Measurements from ENCODE around the gene FHIT.

Gene FHIT

GRCh38 chr3:60246361-60246760 is 1004.9 kb downstream of the FHIT start:
- DNase-seq = no peak

- no peak for DNase-seq
These were observed 1007.8 kb downstream of the FHIT start for GRCh38 chr3:60243456-60243855.

DNA sequence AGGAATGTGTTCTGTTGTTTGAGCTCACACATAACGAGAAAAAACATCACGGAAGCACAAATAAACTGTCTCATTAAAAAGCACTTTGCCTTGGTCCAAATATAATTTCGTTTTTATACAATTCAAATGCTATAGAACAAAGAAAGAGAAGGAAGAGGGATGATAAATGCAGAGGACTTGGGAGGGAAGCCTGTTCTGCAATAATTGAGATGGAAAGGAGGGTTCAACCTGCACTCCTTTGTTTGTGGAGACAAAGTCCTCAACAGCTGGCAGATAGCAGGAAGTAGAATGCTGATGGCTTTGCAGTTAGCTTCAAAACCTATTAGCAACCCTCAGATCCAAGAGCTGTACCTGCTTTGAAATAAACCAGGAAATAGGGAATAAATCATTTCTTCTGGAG is 1010.8 kb downstream of the FHIT start:
- no peak for DNase-seq

- no peak for DNase-seq
These were observed 1012.7 kb downstream of the FHIT start for GRCh38 chr3:60238550-60238949.

GRCh38 chr3:60229502-60229901 is 1021.8 kb downstream of the FHIT start:
- no peak for DNase-seq

DNA sequence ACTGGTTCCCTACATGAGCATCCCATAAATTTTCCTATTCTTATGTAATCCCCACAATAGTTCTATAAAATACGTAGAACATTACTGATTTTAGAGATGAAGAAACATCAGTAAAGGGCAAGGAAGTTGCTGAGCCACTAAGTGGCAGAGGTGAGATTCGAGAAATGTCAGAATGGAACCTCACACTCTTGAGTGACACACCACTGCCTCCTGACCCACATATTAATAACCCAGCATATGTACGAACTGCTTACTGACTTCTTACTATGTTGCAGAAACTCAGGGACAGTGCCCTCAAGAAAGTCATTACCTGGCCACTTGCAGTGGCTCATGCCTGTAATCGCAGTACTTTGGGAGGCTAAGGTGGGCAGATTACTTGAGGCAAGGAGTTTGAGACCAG is 1022.4 kb downstream of the FHIT start:
- no peak for DNase-seq

GRCh38 chr3:60226912-60227311 is 1024.3 kb downstream of the FHIT start:
- no peak for DNase-seq

GRCh38 chr3:60225848-60226247 is 1025.4 kb downstream of the FHIT start:
- no peak for DNase-seq

GRCh38 chr3:60220768-60221167 is 1030.5 kb downstream of the FHIT start:
- DNase-seq = no peak

DNA sequence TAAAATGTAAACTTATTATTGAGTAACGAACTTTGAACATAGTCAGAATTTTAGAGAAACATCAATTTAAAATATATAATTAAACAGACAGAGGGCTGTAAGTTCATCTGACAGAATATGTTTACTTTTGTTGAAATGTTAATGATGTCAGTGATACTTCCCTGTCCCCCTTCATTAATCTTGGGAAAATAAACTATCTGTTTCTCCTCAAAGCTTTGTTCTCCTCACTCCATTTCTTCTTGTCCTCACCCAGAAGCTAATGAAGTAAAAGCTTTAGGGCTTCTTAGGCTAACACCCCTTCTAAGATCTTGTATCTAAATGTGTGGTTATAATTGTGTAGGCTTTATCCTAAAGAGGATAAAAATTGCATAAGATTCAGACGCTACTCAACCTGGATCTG is 1031.8 kb downstream of the FHIT start:
- no peak for DNase-seq

DNA sequence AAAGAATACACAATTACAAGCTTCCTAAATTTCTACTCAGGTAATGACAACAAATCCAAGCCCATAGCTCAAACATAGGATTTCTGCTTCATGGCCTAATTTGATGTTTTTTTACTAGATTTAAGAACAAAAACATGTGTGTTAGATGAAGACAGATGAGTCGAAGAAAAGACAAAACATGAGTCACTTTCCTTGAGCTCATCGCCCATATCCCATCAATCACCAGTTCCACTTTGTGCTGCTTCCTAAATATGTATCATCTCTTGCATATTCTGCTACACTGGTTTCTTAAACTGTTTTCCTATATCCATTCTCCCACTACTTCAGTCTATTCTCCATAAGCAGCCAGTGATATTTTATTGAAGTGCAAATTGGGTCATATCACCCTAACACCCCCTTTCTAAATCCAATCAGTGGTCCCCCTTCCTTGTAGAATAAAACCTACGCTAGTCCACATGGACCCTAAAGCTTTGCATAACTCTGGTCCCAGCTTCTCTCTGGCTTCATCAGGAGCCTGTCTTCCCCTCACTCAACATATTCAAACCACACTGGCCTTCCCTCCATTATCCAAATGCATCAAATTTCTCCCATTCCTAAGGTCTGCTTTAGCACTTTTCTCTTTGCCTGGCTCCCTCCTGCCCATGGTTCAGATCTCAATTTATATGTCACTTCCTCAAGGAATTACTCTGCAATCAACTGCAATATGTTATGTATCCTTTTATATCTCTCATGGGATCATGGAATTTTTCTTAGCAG is 1033.9 kb downstream of the FHIT start:
- DNase-seq = peak in 1 of 56 donors; percentile 21

- no peak for DNase-seq
These were observed 1034.7 kb downstream of the FHIT start for GRCh38 chr3:60216462-60217075.

DNA sequence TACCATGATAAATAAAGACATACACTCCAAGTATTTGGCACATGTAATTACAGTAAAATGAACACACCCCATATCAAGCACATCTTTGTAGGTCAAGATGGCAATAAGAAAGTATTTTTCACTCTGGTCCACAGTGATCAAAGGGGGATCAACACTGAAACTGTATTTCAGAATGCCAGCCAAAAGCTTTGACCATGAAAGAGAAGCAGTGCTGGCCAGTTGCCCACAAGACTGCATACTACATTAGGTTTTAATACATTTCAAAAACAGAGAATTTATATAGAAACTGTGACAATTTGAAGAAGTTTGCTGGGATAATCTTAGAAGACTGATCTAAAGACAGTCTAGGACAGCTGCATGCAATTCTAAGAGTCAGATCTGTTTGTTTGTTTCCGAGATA is 1035.3 kb downstream of the FHIT start:
- peak in 1 of 56 donors; percentile 0 for DNase-seq

DNA sequence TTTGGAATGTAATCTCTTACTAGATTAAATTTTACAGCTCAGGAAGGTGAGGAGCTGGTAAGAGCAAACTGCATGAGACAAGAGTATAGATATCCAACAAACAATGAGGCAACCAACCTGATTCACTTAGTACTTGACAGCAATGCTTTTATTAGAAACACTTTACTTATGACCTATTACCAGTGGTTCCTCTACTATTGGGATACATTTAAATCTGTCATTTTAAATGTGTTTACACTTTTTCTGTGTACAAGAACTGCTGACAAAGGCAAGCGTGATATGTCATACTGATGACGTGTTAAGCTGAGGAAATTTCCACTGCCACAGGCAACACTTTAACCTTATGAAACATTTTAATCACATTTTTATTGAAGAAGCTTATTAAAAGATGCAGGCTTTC is 1043.3 kb downstream of the FHIT start:
- no peak for DNase-seq

GRCh38 chr3:60206206-60206605 is 1045.0 kb downstream of the FHIT start:
- no peak for DNase-seq

DNA sequence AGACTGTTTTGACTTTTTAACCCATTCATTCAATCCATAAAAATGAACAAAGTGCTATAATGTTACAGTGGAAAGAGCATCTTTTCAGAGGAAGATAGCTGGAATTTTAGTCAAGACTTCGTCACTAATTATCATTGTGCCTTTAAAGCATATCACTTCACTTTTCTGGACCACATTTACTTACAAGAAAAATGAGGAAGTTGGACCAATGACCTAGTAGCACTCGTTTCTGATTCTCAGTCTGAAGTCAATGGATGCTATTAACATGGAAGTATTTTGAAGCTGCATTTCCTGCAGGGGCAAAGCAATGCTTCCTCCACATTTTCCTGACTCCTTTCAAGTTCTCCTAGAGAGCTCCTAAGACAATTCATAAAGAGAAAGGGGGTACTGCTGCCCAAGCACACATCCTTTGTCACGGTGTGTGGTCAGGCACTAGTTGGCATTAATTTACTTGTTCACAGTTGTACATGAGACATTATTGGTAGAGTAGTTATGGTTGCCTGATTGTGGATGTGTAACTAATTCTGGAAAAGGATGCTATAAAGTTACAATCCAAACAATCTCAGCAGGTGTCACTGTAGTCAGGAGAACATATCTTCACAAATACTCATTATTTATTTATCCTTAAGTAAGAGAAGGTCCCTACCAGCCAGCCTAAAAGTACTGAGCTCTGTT is 1049.1 kb downstream of the FHIT start:
- no peak for DNase-seq

GRCh38 chr3:60199306-60199705 is 1051.9 kb downstream of the FHIT start:
- DNase-seq = peak in 4 of 56 donors; percentile 4 to 24 (median 16)

- DNase-seq = no peak
These were observed 1053.0 kb downstream of the FHIT start for GRCh38 chr3:60198179-60198720.

GRCh38 chr3:60192297-60193114 is 1058.7 kb downstream of the FHIT start:
- DNase-seq = no peak

DNA sequence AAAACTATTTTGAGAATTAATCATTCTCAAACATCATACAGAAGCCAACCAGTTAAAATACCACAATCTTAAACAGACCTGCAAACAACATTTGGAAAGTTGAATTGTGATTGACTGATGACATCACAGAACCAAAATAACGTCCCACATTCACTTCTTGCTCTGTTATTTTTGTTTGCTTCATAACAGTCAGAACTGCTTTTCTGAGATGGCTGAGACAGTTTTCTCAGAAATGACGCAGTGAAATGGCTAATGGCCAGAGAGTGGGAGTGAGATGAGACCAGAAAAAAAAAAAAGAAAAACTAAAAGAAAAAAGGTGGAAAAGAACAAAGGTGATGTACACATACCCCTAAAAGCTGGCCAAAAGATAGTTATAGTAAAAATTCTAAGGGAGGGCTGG is 1061.2 kb downstream of the FHIT start:
- no peak for DNase-seq

- DNase-seq = no peak
These were observed 1061.9 kb downstream of the FHIT start for GRCh38 chr3:60189304-60189703.
